Measurements from ENCODE around the gene ANKH.

- TF ChIP-seq CTCF (conservative IDR thresholded peaks at IDR 0.05; ENCODE audit: low read depth, low read length), result no peak
- TF ChIP-seq EZH2 (IDR thresholded peaks at IDR 0.05; ENCODE audit: borderline replicate concordance, low read depth, low read length, poor library complexity, severe bottlenecking), result no peak
Measured at GRCh38 chr5:14664270-14665100, 207.1 kb downstream of the ANKH start, which contains the start of gene OTULIN.
